ENCODE measurements around the gene OVOL3.

The OVOL3 gene

GRCh38 chr19:36139120-36139472, 28.2 kb downstream of the OVOL3 start:
- peak overlapping the region; percentile 98 for H3K27ac ChIP-seq
- ChIA-PET CTCF (no interaction called here), POLR2A (ENCODE audit: low non-redundant PET) (interaction anchor here (1.0 to 1.1 kb wide), 2 partner anchors 10 to 11 kb away, joined by 3 to 4 read pairs; no protein-coding TSS in a partner anchor)
- no peak for TF ChIP-seq CTCF (conservative IDR thresholded peaks at IDR 0.05; ENCODE audit: low read depth)
- DNase-seq (ENCODE audit: low spot score) = no peak

- POLR2A ChIA-PET (ENCODE audit: low non-redundant PET) = interaction anchor here (1.0 to 1.1 kb wide), 2 partner anchors 10 to 12 kb away, joined by 3 to 4 read pairs; no protein-coding TSS in a partner anchor
- CTCF ChIA-PET = no interaction called here
- DNase-seq (ENCODE audit: low spot score) = peak; percentile 94
- peak within 1 kb of the TSS; percentile 98 for H3K27ac ChIP-seq
- no peak for TF ChIP-seq CTCF (conservative IDR thresholded peaks at IDR 0.05; ENCODE audit: low read depth)
These were observed 28.7 kb downstream of the OVOL3 start, which contains the start of gene CAPNS1 for GRCh38 chr19:36139473-36140303. Gene CAPNS1, plus strand, starts transcription at chr19:36140066. Its CDS starts 946 bp downstream, at chr19:36141012.

- CTCF ChIA-PET = no interaction called here
- peak; percentile 63 for DNase-seq (ENCODE audit: low spot score)
- TF ChIP-seq CTCF (conservative IDR thresholded peaks at IDR 0.05; ENCODE audit: low read depth) = no peak
- peak overlapping the region; percentile 98 for H3K27ac ChIP-seq
- POLR2A ChIA-PET (ENCODE audit: low non-redundant PET) = interaction anchor here (0.6 to 1.1 kb wide), 3 partner anchors 8 to 13 kb away, joined by 3 to 4 read pairs (median 4); no protein-coding TSS in a partner anchor
These were observed 29.5 kb downstream of the OVOL3 start for GRCh38 chr19:36140304-36141038.

GRCh38 chr19:36141039-36141927, 30.3 kb downstream of the OVOL3 start:
- peak; percentile 91 for DNase-seq (ENCODE audit: low spot score)
- TF ChIP-seq CTCF (conservative IDR thresholded peaks at IDR 0.05; ENCODE audit: low read depth) = no peak
- POLR2A ChIA-PET (ENCODE audit: low non-redundant PET) = no interaction called here
- peak overlapping the region; percentile 98 for H3K27ac ChIP-seq
- CTCF ChIA-PET = no interaction called here

GRCh38 chr19:36142046-36142445, 31.1 kb downstream of the OVOL3 start:
- POLR2A ChIA-PET (ENCODE audit: low non-redundant PET) = no interaction called here
- CTCF ChIA-PET = interaction anchor here (0.7 to 0.9 kb wide), 2 partner anchors 14 to 434 kb away, joined by 4 to 5 read pairs; no protein-coding TSS in a partner anchor
- DNase-seq (ENCODE audit: low spot score) = no peak
- H3K27ac ChIP-seq = peak overlapping the region; percentile 98
- no peak for TF ChIP-seq CTCF (conservative IDR thresholded peaks at IDR 0.05; ENCODE audit: low read depth)

All from RWPE1 (cell line).